ENCODE measurements around the gene SCARB1. TPM values are rescaled to one million over a fixed set of nuclear protein-coding genes. Genes with fewer than 3 reads are reported as not detected.

Gene SCARB1
- total and polyA plus RNA-seq, 2 of the 13 experiments (the other 11 are each of a cell fraction or from before 2014, with no cell fraction given), result 63.4 to 160 TPM

DNA sequence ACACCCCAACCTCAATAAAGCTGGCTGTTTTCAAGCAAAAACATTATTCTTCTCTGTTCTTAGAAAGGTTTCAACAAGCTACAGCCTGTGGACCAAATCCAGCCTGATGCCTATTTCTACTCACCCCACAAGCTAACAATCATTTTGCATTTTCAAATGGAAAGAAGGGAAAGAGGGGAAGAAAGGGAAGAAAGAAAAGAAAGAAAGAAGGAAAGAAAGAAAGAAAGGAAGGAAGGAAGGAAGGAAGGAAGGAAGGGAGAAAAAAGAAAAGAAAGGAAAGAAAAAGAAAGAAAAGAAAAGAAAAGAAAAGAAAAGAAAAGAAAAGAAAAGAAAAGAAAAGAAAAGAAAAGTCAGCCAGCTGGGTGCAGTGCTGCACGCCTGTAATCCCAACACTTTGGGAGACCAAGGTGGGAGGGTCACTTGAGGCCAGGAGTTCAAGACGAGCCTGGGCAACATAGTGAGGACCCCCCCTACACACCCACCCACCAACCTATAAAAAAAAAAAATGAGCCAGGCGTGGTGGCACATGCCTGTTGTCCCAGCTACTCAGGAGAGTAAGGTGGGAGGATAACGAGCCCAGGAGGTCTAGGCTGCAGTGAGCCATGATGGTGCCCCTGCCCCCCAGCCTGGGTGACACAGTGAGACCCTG lies 26.3 kb downstream of the SCARB1 start:
- intact Hi-C loops (cut with micrococcal nuclease; ENCODE audit: unreplicated experiment), result no loop called here
- ChIA-PET CTCF (ENCODE audit: low intra/inter-chr PET ratio, low total read pairs) (no interaction called here), POLR2A (interaction anchor here (0.9 to 2.9 kb wide), 11 partner anchors 9 to 80 kb away, joined by 3 to 49 read pairs (median 6); partner anchors contain the start of gene UBC)
- no TSS peak for BruUV-seq (replicated peaks)
- Histone ChIP-seq H2AFZ (ENCODE audit: low read length) (no peak overlapping the region), H3K27me3 (ENCODE audit: control insufficient read depth in 1 of 2, insufficient read depth in 2 of 2, low read length in 2 of 2) (no peaks in the 10 kb centered on the region), H3K9me3 (ENCODE audit: low read length) (no peaks in the 10 kb centered on the region), H3K4me2 (ENCODE audit: low read depth, low read length) (peak overlapping the region; percentile 49; the same call in 1 of the 2 replicates), H3K9ac (ENCODE audit: insufficient read depth, low read depth, low read length) (no peak overlapping the region), H3K4me3 (replicated peaks in 1 of 3; ENCODE audit: insufficient read depth in 1 of 3, low read depth in 2 of 3, low read length in 3 of 3) (no peak overlapping the region), H3K36me3 (replicated peaks in 1 of 2; ENCODE audit: control insufficient read depth in 1 of 2, insufficient read depth in 2 of 2, low read length in 2 of 2) (peaks cover 9 to 27% of the 10 kb centered on the region in 2 experiments; a peak in 4 of 5 replicates), H4K20me1 (ENCODE audit: insufficient read depth, low read length) (no peaks in the 10 kb centered on the region), H3K27ac (ENCODE audit: extremely low read length, insufficient read depth, low read length) (peak overlapping the region; percentile 75), H3K79me2 (ENCODE audit: insufficient read depth, low read length) (peaks cover 65% of the 10 kb centered on the region), H3K4me1 (ENCODE audit: insufficient read depth, low read length) (peaks cover 98% of the 10 kb centered on the region)
- in situ Hi-C loops (cut with HindIII; ENCODE audit: extremely low pct_ligation_motif_present, low pct_unique_long_range_greater_than_20kb), result no loop called here
- ATAC-seq (no peak), DNase-seq (ENCODE audit: low spot score) (no peak), FAIRE-seq (no peak)
- TF ChIP-seq PCBP1 (IDR thresholded peaks at IDR 0.05; ENCODE audit: borderline replicate concordance, low read depth, low read length) (no peak), ZNF512 (CRISPR knock-in tag; IDR thresholded peaks at IDR 0.05) (peak; percentile 95)
- whole genome bisulfite sequencing (ENCODE audit: low lambda C conversion rate), result 88% methylated on average over 4 of the region's 4 CpGs

- in situ Hi-C loops (cut with HindIII; ENCODE audit: extremely low pct_ligation_motif_present, low pct_unique_long_range_greater_than_20kb) (no loop called here), intact Hi-C loops (cut with micrococcal nuclease; ENCODE audit: unreplicated experiment) (no loop called here)
- ATAC-seq (no peak), FAIRE-seq (no peak), DNase-seq (ENCODE audit: low spot score) (no peak)
- Histone ChIP-seq H3K27me3 (ENCODE audit: control insufficient read depth in 1 of 2, insufficient read depth in 2 of 2, low read length in 2 of 2) (no peaks in the 10 kb centered on the region), H3K9me3 (ENCODE audit: low read length) (no peaks in the 10 kb centered on the region), H3K4me3 (replicated peaks in 1 of 3; ENCODE audit: insufficient read depth in 1 of 3, low read depth in 2 of 3, low read length in 3 of 3) (no peak overlapping the region), H3K36me3 (replicated peaks in 1 of 2; ENCODE audit: control insufficient read depth in 1 of 2, insufficient read depth in 2 of 2, low read length in 2 of 2) (peaks cover 9 to 27% of the 10 kb centered on the region in 2 experiments; a peak in 4 of 5 replicates), H4K20me1 (ENCODE audit: insufficient read depth, low read length) (no peaks in the 10 kb centered on the region), H3K4me2 (ENCODE audit: low read depth, low read length) (no peak overlapping the region), H3K27ac (ENCODE audit: extremely low read length, insufficient read depth, low read length) (peak overlapping the region; percentile 31), H2AFZ (ENCODE audit: low read length) (no peak overlapping the region), H3K79me2 (ENCODE audit: insufficient read depth, low read length) (peaks cover 62% of the 10 kb centered on the region), H3K9ac (ENCODE audit: insufficient read depth, low read depth, low read length) (no peak overlapping the region), H3K4me1 (ENCODE audit: insufficient read depth, low read length) (peaks cover 98% of the 10 kb centered on the region)
- 99% methylated on average over 4 of the region's 6 CpGs for WGBS (ENCODE audit: low lambda C conversion rate)
- BruUV-seq (replicated peaks), result no TSS peak
- ChIA-PET POLR2A (interaction anchor here (2.9 kb wide), 1 partner anchor 8 kb away, joined by 49 read pairs; no protein-coding TSS in a partner anchor), CTCF (ENCODE audit: low intra/inter-chr PET ratio, low total read pairs) (no interaction called here)
- TF ChIP-seq RXRB (CRISPR knock-in tag; IDR thresholded peaks at IDR 0.05; ENCODE audit: borderline replicate concordance) (no peak), ZNF564 (CRISPR knock-in tag; IDR thresholded peaks at IDR 0.05) (no peak), KAT2B (IDR thresholded peaks at IDR 0.05; ENCODE audit: borderline replicate concordance, low read depth, low read length) (no peak), NR2F2 (IDR thresholded peaks at IDR 0.05; ENCODE audit: borderline replicate concordance, low read depth) (no peak)
Observed at GRCh38 chr12:124836759-124837158, 26.9 kb downstream of the SCARB1 start.
